ENCODE measurements around the gene AQP7. TPM values are rescaled to one million over a fixed set of nuclear protein-coding genes. Genes with fewer than 3 reads are reported as not detected.

AQP7 gene
- total and polyA plus RNA-seq, 4 donors = 0.74 to 3.9 (median 1.5) TPM

GRCh38 chr9:33438926-33439680 lies 36.7 kb upstream of the AQP7 start:
- no peak overlapping the region for H3K4me3 ChIP-seq
- H3K9ac ChIP-seq (ENCODE audit: insufficient read depth in 1 of 2, low read length in 2 of 2) = no peak overlapping the region
- H3K36me3 ChIP-seq (ENCODE audit: control insufficient read depth in 4 of 4, insufficient read depth in 4 of 4, low read length in 4 of 4) = peaks cover 0 to 21% (median 0%) of the 10 kb centered on the region in 4 donors
- no peak for ATAC-seq (ENCODE audit: insufficient read depth, low FRiP score)
- H3K9me3 ChIP-seq (ENCODE audit: control insufficient read depth in 4 of 4, insufficient read depth in 3 of 4, low read length in 3 of 4) = no peaks in the 10 kb centered on the region
- H3K4me1 ChIP-seq (ENCODE audit: control insufficient read depth in 5 of 5, insufficient read depth in 5 of 5, low read length in 5 of 5) = peaks cover 0 to 6% (median 0%) of the 10 kb centered on the region in 5 donors
- WGBS, 2 donors = 62 to 71% methylated on average over 7 of the region's 7 CpGs
- no peak for DNase-seq
- peak overlapping the region in 1 of 2 donors; percentile 8 for H3K27ac ChIP-seq (ENCODE audit: low read depth in 1 of 2, low read length in 1 of 2)
- no peaks in the 10 kb centered on the region for H3K27me3 ChIP-seq (ENCODE audit: control insufficient read depth in 3 of 3, insufficient read depth in 3 of 3, low read length in 2 of 3)
- no peak for TF ChIP-seq CTCF (IDR thresholded peaks at IDR 0.05; ENCODE audit: control extremely low read depth, extremely low read depth)

GRCh38 chr9:33437898-33438297 lies 35.5 kb upstream of the AQP7 start:
- Histone ChIP-seq H3K9me3 (ENCODE audit: control insufficient read depth in 4 of 4, insufficient read depth in 3 of 4, low read length in 3 of 4) (no peaks in the 10 kb centered on the region), H3K27me3 (ENCODE audit: control insufficient read depth in 3 of 3, insufficient read depth in 3 of 3, low read length in 2 of 3) (no peaks in the 10 kb centered on the region), H3K36me3 (ENCODE audit: control insufficient read depth in 4 of 4, insufficient read depth in 4 of 4, low read length in 4 of 4) (peaks cover 0 to 12% (median 0%) of the 10 kb centered on the region in 4 donors), H3K9ac (ENCODE audit: insufficient read depth in 1 of 2, low read length in 2 of 2) (no peak overlapping the region), H3K27ac (ENCODE audit: low read depth in 1 of 2, low read length in 1 of 2) (no peak overlapping the region), H3K4me3 (no peak overlapping the region), H3K4me1 (ENCODE audit: control insufficient read depth in 5 of 5, insufficient read depth in 5 of 5, low read length in 5 of 5) (peaks cover 0 to 6% (median 0%) of the 10 kb centered on the region in 5 donors)
- ATAC-seq (ENCODE audit: insufficient read depth, low FRiP score) (no peak), DNase-seq (no peak)
- no peak for TF ChIP-seq CTCF (IDR thresholded peaks at IDR 0.05; ENCODE audit: control extremely low read depth, extremely low read depth)
- WGBS, 2 donors = 93 to 94% methylated on average over 1 of the region's 1 CpG

- ATAC-seq (ENCODE audit: insufficient read depth, low FRiP score) = no peak
- 35 to 45% methylated on average over 2 of the region's 2 CpGs for WGBS, 2 donors
These were observed 34.8 kb upstream of the AQP7 start for GRCh38 chr9:33437205-33437604.

More at GRCh38 chr9:33437205-33437604, 34.8 kb upstream of the AQP7 start:
- Histone ChIP-seq H3K4me3 (no peak overlapping the region), H3K36me3 (ENCODE audit: control insufficient read depth in 4 of 4, insufficient read depth in 4 of 4, low read length in 4 of 4) (peaks cover 0 to 6% (median 0%) of the 10 kb centered on the region in 4 donors), H3K9me3 (ENCODE audit: control insufficient read depth in 4 of 4, insufficient read depth in 3 of 4, low read length in 3 of 4) (no peaks in the 10 kb centered on the region), H3K27me3 (ENCODE audit: control insufficient read depth in 3 of 3, insufficient read depth in 3 of 3, low read length in 2 of 3) (no peaks in the 10 kb centered on the region), H3K27ac (ENCODE audit: low read depth in 1 of 2, low read length in 1 of 2) (no peak overlapping the region), H3K4me1 (ENCODE audit: control insufficient read depth in 5 of 5, insufficient read depth in 5 of 5, low read length in 5 of 5) (peaks cover 0 to 6% (median 0%) of the 10 kb centered on the region in 5 donors), H3K9ac (ENCODE audit: insufficient read depth in 1 of 2, low read length in 2 of 2) (no peak overlapping the region)
- no peak for DNase-seq
- no peak for TF ChIP-seq CTCF (IDR thresholded peaks at IDR 0.05; ENCODE audit: control extremely low read depth, extremely low read depth)

Measured in lung (tissue), 12 donors.